DOHH2 (cell line): ENCODE results near the gene TAF1.
"Not testable (repeated sequence)": the region's sequence is repeated elsewhere in the genome, so short reads cannot be mapped to it uniquely, and the experiment has no call there.

ENCODE experiments used
- H3F3A ChIP-seq: fragments of 200-600 bp; sonication (generic), shearing (Covaris generic); 2 replicates; pipeline ENCODE4 v1.6.0; 2016; ENCODE audit warnings: antibody characterized with exemption, mild to moderate bottlenecking; ENCODE audit not compliant: control insufficient read depth, insufficient read depth
- H3K27ac ChIP-seq: fragments of 200-600 bp; sonication (generic); 2 replicates; pipeline ENCODE4 v1.5.1; 2014; ENCODE audit warnings: low read depth, mild to moderate bottlenecking, low read length, moderate library complexity
- H3K27me3 ChIP-seq: fragments of 200-600 bp; sonication (generic); 2 replicates; pipeline ENCODE4 v1.6.1; 2014; ENCODE audit warnings: mild to moderate bottlenecking, low read length, mixed read lengths; ENCODE audit not compliant: control insufficient read depth
- H3K36me3 ChIP-seq: fragments of 200-600 bp; sonication (generic); 2 replicates; pipeline ENCODE4 v1.6.1; 2014; ENCODE audit warnings: mild to moderate bottlenecking, low read length, moderate library complexity, mixed read lengths; ENCODE audit not compliant: control insufficient read depth
- H3K4me1 ChIP-seq: fragments of 200-600 bp; sonication (generic); 2 replicates; pipeline ENCODE4 v1.6.1; 2014; ENCODE audit warnings: mild to moderate bottlenecking, low read length, mixed read lengths; ENCODE audit not compliant: control insufficient read depth
- H3K4me2 ChIP-seq: fragments of 200-600 bp; sonication (generic); 2 replicates; pipeline ENCODE4 v1.6.0; 2014; ENCODE audit warnings: mild to moderate bottlenecking, low read length, moderate library complexity
- H3K4me3 ChIP-seq: fragments of 200-600 bp; sonication (generic); 2 replicates; pipeline ENCODE4 v1.5.1; 2014; ENCODE audit warnings: mild to moderate bottlenecking, low read length, mixed read lengths
- H3K79me2 ChIP-seq: fragments of 200-600 bp; sonication (generic); 2 replicates; pipeline ENCODE4 v1.6.1; 2014; ENCODE audit warnings: mild to moderate bottlenecking, low read length, mixed read lengths; ENCODE audit not compliant: control insufficient read depth
- H3K9me2 ChIP-seq: fragments of 200-600 bp; sonication (generic); replicated peaks from 2 replicates; pipeline ENCODE4 v1.6.1; 2014; ENCODE audit warnings: mild to moderate bottlenecking, low read length, mixed read lengths; ENCODE audit not compliant: control insufficient read depth
- H3K9me3 ChIP-seq: fragments of 200-600 bp; sonication (generic); 2 replicates; pipeline ENCODE4 v1.6.1; 2014; ENCODE audit warnings: antibody characterized with exemption, low read length, mixed read lengths; ENCODE audit not compliant: control insufficient read depth, insufficient read depth
- H4K20me1 ChIP-seq: fragments of 200-600 bp; sonication (generic); 2 replicates; pipeline ENCODE4 v1.6.0; 2014; ENCODE audit warnings: low read depth, mild to moderate bottlenecking, antibody characterized with exemption, low read length, moderate library complexity; ENCODE audit not compliant: control insufficient read depth, insufficient read depth
- CTCF ChIP-seq: fragments of 200-600 bp; sonication (generic); IDR thresholded peaks from one replicate; pipeline ENCODE4 v1.5.1; 2014; ENCODE audit warnings: antibody characterized with exemption, mild to moderate bottlenecking, low read depth, low read length; ENCODE audit not compliant: poor library complexity, severe bottlenecking
- EZH2phosphoT487 ChIP-seq: fragments of 200-600 bp; sonication (generic); IDR thresholded peaks from 2 replicates; pipeline ENCODE4 v1.6.1; 2017; ENCODE audit warnings: borderline replicate concordance, mild to moderate bottlenecking, antibody characterized with exemption, low read length, moderate library complexity, mixed read lengths

Gene TAF1

GRCh38 chrX:71372388-71372787 is 6.2 kb downstream of the TAF1 start:
- Histone ChIP-seq H3K27ac (no peak overlapping the region), H3K9me3 (no peaks in the 10 kb centered on the region), H3K4me1 (peaks cover 9% of the 10 kb centered on the region), H4K20me1 (no peaks in the 10 kb centered on the region), H3K79me2 (peaks cover 47% of the 10 kb centered on the region), H3K9me2 (no peaks in the 10 kb centered on the region), H3K4me3 (no peak overlapping the region), H3F3A (no peaks in the 10 kb centered on the region), H3K4me2 (no peak overlapping the region), H3K27me3 (no peaks in the 10 kb centered on the region), H3K36me3 (peaks cover 56% of the 10 kb centered on the region)
- TF ChIP-seq EZH2phosphoT487 (no peak), CTCF (no peak)

GRCh38 chrX:71378732-71379131 is 12.6 kb downstream of the TAF1 start:
- no peak overlapping the region for H3K27ac ChIP-seq
- no peak overlapping the region for H3K4me2 ChIP-seq
- H3F3A ChIP-seq, result no peaks in the 10 kb centered on the region
- H4K20me1 ChIP-seq, result no peaks in the 10 kb centered on the region
- H3K4me1 ChIP-seq, result no peaks in the 10 kb centered on the region
- no peaks in the 10 kb centered on the region for H3K9me3 ChIP-seq
- TF ChIP-seq CTCF (no peak), EZH2phosphoT487 (no peak)
- H3K9me2 ChIP-seq, result no peaks in the 10 kb centered on the region
- H3K79me2 ChIP-seq, result no peaks in the 10 kb centered on the region
- H3K36me3 ChIP-seq, result peaks cover 62% of the 10 kb centered on the region
- no peaks in the 10 kb centered on the region for H3K27me3 ChIP-seq
- H3K4me3 ChIP-seq, result no peak overlapping the region

- H3K9me3 ChIP-seq, H4K20me1 ChIP-seq, H3K4me3 ChIP-seq, H3K79me2 ChIP-seq, H3K4me2 ChIP-seq, H3K27me3 ChIP-seq, H3K4me1 ChIP-seq, H3K9me2 ChIP-seq, H3K27ac ChIP-seq, H3F3A ChIP-seq: not testable (repeated sequence)
- peaks cover 65% of the 10 kb centered on the region for H3K36me3 ChIP-seq
Measured at GRCh38 chrX:71391725-71392124, 25.6 kb downstream of the TAF1 start.

GRCh38 chrX:71393919-71394318 is 27.8 kb downstream of the TAF1 start:
- no peaks in the 10 kb centered on the region for H4K20me1 ChIP-seq
- H3K4me2 ChIP-seq, result no peak overlapping the region
- no peaks in the 10 kb centered on the region for H3K79me2 ChIP-seq
- no peaks in the 10 kb centered on the region for H3K9me3 ChIP-seq
- H3K9me2 ChIP-seq, result no peaks in the 10 kb centered on the region
- no peaks in the 10 kb centered on the region for H3F3A ChIP-seq
- no peaks in the 10 kb centered on the region for H3K4me1 ChIP-seq
- no peaks in the 10 kb centered on the region for H3K27me3 ChIP-seq
- no peak overlapping the region for H3K27ac ChIP-seq
- no peak overlapping the region for H3K4me3 ChIP-seq
- TF ChIP-seq EZH2phosphoT487 (no peak), CTCF (no peak)
- peaks cover 63% of the 10 kb centered on the region for H3K36me3 ChIP-seq
